ENCODE measurements around the gene ARHGAP24.

Gene ARHGAP24

GRCh38 chr4:86036736-86037135 lies 561.8 kb downstream of the ARHGAP24 start:
- no peak for TF ChIP-seq POLR2A (IDR thresholded peaks at IDR 0.05; ENCODE audit: low read depth, low read length)
- FAIRE-seq = no peak
- no peak for DNase-seq (ENCODE audit: insufficient read length, low spot score)

DNA sequence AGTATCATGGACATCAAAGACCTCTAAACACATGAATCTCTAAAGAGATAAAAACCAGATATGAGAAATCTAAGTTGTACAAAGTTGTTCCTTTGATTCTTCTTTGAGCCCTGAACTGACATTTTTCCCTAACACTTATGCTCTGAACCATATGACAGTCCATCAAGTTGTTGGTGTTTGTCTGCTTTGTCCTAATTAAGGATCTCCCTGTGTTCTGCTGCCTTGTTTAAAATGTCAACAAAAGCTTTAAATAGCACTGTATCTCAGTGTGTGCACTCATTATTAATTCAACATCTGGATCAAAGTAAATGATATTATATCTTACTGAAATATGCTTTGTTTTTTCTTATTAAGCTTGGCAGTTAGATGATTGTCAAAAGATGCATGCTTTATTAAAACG lies 563.1 kb downstream of the ARHGAP24 start:
- no peak for FAIRE-seq
- no peak for DNase-seq (ENCODE audit: insufficient read length, low spot score)
- TF ChIP-seq POLR2A (IDR thresholded peaks at IDR 0.05; ENCODE audit: low read depth, low read length) = no peak

DNA sequence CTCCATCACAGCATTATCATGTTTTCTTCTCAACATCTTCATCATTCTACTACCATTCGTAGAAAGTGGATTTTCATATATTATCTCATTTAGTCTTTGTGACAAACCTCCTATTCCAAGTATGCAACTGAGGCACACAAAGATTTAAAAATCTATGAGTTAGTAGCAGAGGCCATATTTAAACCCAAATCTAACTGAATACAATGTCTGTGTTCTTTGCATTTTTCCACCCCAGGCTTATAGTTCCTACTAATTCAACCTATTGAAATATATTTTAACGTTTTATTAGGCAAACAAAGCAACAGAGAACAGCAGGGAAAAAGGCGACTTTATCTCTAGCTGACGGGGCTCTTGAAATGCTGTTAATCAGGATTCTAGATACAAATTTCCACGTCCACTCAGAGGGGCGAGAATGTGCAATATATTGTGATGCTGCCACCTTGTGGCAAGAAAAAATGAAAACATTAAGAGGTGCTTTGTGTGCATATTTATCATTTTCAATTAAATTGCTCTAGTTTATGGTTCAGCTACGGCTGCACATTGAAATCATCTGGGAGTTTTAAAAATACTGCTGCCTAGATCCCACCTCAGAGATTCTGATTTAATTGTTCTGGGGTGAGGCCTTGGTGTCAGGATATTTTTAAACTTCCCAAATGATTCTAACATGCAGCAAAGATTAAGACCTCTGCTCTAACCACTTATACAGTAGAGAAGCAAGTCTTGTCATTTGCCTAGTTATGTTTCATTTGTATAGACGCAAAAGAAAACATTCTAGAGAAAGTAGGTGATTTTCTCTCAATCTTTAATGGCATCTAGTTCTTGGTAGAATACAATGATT lies 569.0 kb downstream of the ARHGAP24 start:
- DNase-seq (ENCODE audit: insufficient read length, low spot score) (no peak), FAIRE-seq (peak; percentile 20)
- no peak for TF ChIP-seq POLR2A (IDR thresholded peaks at IDR 0.05; ENCODE audit: low read depth, low read length)

DNA sequence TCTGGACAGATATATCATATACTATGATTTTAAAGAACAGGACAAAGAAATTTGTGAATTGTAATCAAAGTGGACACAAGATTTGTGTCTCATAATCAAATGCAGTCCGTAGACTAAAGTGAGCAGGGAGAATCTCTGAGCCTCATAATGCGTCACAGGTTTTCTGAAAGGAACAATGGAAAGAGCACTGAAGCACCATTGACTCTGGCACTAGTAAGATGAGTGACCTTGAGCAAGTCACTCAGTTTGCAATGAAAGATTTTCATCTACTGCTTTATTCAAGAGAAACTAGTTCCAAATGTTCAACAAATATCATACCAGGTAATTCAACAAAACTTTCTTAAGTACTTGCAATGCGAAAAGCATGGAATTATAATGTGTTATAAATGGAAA lies 569.6 kb downstream of the ARHGAP24 start:
- TF ChIP-seq POLR2A (IDR thresholded peaks at IDR 0.05; ENCODE audit: low read depth, low read length) = no peak
- FAIRE-seq (no peak), DNase-seq (ENCODE audit: insufficient read length, low spot score) (no peak)

DNA sequence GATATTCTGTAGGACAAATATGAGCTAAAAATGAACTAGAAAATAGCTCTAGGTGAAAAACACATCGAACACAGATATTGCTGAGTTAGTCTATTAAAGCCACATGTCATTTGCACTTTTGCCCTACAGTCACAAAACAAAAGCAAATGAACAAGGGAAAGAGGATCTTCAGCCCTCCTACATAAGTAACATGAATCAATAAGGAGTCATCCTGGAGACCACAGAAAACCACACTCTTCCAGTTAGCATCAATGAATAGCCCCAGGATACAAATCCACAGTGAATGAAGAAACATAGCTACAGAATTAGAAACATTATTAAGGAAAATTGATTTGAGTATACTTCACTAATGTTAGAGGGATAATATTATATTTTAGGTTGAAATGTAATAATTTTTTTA lies 573.5 kb downstream of the ARHGAP24 start:
- no peak for TF ChIP-seq POLR2A (IDR thresholded peaks at IDR 0.05; ENCODE audit: low read depth, low read length)
- FAIRE-seq (no peak), DNase-seq (ENCODE audit: insufficient read length, low spot score) (no peak)

DNA sequence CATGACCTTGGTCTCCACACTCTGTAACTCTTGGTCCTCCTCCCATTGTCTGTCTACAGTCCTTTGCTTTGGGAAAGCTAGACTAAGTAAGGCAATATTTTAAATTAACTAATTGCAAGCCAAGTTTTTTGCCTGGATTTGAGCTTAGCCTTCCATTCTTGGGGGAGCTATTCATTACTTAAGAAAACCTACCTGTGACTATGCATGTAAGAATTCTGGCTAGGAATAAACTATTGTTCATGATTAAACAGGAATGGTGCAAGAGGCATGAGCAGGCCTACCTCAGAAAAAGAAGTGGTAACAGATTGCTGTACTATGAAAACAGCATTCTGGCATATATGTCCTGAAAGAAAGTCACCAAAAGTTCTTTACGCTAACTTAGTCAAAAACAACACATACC lies 575.5 kb downstream of the ARHGAP24 start:
- DNase-seq (ENCODE audit: insufficient read length, low spot score) = no peak
- TF ChIP-seq POLR2A (IDR thresholded peaks at IDR 0.05; ENCODE audit: low read depth, low read length) = no peak
- no peak for FAIRE-seq
